ENCODE measurements around the gene PDE4B.
"Not testable (repeated sequence)": the region's sequence is repeated elsewhere in the genome, so short reads cannot be mapped to it uniquely, and the experiment has no call there.

PDE4B gene

DNA sequence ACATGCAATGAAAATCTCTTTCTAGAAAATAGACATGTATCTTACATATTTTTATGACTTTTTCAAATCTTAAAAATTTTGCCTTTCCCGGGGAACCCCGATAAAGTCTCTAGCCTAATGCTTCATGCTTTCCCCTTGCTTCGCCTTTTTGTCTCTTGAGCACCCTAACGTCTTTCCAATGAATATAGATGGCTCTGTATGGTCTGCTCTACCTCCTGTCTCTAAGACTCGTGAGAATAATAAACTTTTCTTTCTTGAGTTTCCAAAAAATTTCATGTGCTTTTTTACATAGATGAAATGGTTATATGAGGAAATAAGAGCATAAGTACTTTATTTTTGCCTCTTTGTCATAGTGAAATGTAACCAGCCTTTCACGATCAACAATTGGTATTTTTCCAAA lies 202.6 kb downstream of the PDE4B start:
- DNase-seq (ENCODE audit: low spot score): no peak

DNA sequence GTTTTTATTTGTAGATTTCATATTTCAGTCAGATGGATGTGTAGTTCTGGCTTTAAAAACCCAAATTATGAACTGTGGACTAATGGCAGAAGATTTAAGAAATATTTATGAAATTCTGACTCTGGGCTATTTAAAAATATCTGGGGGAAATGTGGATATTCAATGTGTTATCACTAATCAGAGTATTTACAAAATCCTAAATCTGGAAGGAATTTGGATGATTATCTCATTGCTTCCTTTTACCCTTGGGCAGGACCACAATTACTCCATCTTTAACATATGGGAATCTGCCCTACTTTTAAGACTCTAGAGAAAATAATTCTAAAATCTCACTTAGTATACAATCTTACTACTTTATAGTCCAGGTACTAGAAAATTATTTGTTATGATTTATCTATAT lies 203.2 kb downstream of the PDE4B start:
- DNase-seq (ENCODE audit: low spot score): no peak

DNA sequence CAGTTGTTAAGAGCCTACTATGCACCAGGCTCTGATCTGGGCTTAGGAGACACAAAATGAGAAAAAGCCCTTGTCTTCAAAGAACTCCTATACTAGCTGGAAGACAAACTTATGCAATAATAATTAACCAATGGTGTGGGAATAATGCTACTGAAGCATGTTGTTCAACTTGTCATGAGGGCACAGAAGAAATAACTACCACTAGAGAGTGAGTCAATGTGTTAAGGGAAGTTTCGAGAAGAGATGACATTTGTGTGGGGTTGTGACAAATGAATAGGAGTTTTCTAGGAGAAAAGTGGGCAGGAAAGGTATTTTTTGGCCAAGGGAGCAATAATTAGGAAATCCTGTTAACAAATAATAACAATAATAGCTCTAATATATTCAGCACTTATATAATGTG lies 205.0 kb downstream of the PDE4B start:
- no peak for DNase-seq (ENCODE audit: low spot score)

DNA sequence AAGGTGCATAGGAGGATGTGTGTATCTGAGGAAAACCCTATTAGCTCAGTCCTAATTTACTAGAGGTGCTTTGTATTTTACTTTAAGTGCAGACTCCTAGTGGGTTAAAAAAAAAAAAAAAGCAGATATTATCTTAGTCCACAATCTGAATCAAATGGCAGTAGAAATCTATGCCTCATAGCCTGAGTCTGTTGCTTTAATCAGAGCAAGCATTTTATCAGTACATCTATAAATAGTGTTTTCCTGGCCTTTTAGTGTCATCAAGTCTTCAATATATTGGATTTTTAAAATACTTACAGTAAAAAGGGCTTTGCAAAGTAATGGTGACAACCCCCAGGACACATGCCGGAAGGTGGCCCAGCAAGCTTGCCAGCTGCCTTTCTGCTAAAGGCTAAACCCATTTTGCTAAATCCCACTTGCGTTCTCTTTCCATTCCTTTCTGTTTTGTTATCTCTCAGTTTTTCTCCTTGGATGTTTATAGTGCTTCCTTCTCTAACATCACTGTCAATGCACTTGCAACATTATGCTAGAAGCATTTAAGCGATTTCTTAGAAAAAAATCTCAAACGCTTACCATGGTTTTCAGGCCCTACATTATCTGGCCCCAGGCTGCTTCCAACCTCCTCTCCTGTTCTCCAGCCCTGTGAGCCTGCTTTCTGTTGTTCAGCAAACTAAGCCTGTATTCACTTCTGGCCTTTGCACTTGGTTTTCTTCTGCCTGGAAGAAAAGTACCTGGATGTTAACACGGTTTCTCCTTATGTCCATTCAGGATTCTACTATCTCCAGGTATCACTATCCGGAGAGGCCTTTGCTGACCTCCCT lies 206.3 kb downstream of the PDE4B start:
- DNase-seq (ENCODE audit: low spot score): no peak

DNA sequence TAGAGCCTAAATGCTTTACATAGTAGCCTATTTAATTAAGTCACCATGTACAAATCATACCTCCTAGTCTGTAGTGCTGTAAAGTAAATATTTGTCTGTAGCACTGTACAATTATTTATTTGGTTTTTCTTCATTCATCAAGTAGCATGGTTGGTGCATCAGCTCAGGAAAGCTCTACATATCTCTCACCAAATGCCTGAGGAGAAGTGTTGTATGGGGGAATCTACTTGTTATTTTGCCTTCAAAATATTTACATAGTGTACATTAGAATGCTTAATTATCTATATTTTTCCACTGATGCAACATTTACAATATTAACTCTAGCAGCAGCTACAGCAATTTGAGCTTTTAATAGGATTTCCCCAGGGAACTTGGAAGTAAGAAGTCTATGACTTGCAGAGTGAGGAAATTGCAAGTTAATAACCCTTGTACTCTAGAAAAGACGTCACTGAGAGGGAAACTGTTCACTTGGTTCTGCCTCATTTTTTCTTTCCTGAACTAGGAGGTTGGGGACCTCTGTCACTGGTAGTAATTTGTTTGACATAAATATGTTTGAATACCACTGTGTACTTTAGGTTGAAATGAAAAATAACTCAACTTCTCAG lies 207.4 kb downstream of the PDE4B start:
- no peak for DNase-seq (ENCODE audit: low spot score)

DNA sequence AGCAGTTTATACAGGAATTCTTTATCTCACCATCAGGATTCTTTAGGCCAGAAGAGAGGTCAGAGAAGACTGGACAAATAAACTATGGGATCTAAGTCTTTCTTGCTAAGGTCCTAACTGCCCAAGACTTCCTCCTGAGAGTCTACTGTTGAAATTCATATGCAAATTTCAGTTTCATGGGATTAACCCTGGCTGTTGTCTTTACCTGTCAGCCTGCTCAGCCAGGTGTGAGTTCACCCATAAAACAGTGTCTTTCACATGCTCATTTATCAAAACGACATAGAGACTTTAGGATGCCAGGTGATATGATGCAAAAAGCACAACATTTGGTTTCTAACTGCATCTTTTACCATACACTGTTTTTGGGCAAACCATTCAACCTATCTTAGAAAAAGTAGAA lies 211.0 kb downstream of the PDE4B start:
- DNase-seq (ENCODE audit: low spot score): no peak

DNA sequence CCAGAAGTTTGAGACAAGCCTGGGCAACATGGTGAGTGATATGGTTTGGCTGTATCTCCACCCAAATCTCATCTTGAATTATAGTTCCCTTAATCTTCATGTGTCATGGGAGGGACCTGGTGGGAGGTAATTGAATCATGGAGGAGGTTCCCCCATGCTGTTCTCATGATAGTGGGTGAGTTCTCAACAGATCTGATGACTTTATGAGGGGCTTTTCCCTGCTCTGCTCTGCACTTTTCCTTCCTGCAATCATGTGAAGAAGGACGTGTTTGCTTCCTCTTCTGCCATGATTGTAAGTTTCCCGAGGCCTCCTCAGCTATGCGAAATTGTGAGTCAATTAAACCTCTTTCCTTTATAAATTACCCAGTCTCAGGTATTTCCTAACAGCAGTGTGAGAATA lies 213.8 kb downstream of the PDE4B start:
- not testable (repeated sequence) for DNase-seq (ENCODE audit: low spot score)

DNA sequence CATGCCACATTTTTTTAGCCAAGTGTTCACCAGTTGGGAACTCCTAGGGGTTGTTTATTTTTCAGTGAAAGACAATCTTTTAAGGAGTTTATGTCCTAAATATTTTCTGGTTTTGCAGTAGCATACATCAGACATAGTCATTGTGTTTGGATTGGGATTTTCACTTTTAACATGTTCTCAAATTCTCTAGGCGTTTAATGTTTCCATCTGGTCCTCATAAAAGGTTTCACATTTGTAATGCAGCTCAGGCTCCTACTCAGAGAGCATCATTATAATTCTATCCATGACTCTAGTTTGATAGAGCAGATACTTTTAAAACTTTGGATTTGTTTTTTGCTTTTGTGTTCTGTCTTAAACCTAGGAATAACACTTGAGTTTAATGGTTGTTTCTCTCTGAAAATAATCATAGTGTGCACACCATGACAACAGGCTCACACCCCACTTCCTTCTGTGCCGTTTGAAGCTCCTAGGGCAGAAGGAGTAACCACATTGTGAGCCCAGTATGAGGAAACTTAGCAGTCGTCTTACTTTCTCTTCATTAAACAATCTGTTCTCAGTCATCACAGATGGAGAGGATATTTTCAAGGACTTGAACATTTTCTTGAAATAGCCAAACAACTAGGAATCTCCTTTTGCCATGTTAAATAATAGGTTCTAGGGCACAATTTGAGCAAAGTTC lies 219.6 kb downstream of the PDE4B start:
- no peak for DNase-seq (ENCODE audit: low spot score)

DNA sequence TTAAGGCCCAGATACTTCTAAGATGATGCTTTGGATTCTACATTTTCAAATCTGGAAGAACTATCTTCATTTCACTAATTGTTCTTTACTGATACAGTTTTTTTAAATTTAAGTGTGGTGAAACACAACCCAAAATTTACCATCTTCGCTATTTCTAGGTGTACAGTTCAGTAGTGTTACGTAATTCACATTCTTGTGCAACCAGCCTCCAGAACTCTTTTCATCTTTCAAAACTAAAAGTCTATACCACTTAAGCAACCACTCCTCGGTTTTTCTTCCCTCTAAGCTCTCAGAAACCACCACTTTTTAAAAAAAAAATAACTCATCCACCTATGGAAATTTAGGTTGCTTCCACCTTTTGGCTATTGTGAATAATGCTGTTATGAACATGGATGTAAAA lies 220.7 kb downstream of the PDE4B start:
- no peak for DNase-seq (ENCODE audit: low spot score)

DNA sequence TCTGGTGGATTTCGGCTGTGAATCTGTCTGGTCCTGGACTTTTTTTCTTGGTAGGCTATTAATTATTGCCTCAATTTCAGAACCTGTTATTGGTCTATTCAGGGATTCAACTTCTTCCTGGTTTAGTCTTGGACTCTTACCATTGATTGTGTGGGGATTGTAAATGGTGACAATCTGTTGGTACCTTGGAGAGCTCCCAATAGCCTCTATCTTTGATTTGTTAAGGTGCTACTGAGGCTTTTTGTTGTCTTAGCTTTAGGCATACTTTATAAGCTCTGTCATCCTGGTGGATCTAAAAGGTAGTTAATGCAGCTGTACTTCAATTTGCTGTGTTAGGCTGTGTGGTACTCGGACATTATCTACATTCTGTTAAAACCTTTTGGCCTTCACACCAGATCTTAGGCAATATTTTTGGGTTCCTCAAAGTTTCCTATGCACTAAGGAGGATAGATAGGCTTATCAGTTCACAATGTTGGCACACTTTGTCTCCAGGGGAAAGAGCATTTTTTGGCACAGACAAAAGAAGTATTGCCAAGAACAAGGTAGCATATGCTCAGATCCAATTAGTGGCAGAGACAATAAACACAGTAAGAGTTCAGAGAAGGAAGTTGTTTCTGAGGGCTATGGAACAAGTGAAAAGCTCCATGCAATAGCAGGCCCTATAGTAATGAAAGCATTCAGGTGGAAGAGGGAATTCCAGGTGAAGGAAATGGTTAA lies 230.4 kb downstream of the PDE4B start:
- DNase-seq (ENCODE audit: low spot score): no peak

DNA sequence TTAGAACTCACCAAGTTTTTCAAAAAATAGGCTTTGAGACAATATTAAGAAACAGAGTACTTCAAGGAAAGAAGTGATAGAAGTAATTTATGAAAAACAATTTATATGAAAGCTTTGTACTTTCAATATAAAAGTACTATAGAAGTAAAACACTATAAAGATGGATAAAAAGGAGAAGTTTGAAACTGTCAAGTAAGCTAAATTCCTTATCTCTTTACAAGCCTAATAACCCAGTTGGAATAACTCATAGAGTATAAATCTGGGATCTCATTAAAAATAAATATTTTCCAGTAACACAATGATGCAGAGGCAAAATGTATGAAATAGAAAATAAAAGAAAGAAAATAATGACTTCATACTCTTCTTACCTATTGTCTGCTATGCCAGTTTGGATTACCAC lies 232.5 kb downstream of the PDE4B start:
- DNase-seq (ENCODE audit: low spot score): no peak

DNA sequence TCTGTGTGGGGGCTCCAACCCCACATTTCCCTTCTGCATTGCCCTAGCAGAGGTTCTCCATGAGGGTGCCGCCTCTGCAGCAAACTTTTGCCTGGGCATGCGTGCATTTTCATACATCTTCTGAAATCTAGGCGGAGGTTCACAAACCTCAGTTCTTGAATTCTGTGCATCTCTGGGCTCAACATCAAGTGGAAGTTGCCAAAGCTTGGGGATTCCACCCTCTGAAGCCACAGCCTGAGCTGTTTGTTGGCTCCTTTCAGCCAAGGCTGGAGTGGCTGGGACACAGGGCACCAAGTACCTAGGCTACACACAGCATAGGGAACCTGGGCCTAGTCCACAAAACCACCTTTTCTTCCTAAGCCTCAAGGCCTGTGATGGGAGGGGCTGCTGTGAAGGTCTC lies 235.3 kb downstream of the PDE4B start:
- no peak for DNase-seq (ENCODE audit: low spot score)

DNA sequence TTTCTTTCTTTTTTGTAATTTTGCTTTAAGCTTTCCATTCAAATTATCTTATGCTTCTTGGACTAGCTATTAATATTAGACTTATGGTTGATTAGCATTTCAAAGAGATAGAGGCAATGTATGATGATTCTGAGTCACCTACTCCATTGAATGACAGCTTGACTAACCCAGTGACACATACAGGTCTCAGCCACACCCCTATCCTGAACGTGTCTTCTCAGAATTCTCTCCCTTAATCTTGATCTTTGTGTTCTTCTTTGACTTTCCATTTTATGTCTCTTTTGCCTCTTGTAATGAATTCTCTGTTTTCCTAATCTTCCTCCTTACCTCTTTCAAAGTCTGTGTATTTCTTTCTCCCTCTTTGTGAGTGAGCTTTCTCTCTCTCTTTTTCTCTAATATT lies 241.1 kb downstream of the PDE4B start:
- no peak for DNase-seq (ENCODE audit: low spot score)

DNA sequence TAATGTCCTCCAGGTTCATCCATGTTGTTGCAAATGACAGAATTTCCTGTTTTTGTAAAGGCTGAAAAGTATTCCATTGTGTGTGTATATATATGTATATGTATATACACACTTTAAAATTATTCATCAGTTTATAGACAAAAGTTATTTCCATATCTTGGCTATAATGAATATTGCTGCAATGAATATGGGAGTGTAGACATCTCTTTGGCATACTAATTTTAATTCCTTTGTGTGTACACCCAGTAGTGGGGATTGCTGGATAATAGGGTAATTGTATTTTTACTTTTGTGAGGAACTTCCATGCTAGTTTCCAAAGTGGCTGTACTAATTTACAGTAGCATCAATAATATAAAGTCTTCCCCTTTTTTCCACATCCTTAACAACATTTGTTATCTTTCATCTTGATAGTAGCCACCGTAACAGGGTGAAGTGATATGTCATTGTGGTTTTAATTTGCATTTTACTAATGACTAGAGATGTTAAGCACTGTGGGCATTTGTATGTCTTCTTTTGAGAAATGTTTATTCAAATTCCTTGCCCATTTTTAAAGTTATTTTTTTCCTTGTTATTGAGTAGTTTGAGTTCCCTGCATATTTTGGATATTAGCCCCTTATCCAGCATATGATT lies 243.0 kb downstream of the PDE4B start:
- DNase-seq (ENCODE audit: low spot score): no peak

DNA sequence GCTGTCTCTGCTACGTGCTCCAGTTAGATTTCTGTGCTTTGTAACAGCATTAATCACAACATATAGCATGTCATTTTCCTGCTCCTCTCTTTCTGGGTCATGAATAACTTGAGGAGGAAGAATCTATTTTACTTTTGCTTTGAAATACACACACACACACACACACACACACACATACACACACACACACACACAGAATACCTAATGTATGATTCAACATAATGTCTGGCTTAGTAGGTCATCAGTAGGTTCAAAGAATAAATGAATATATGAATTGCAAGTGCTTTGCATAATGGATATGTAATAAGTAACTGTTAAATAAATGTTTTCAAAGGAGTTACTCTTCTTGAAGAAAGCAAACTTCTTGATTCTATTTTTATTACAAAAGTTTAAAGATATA lies 249.0 kb downstream of the PDE4B start:
- no peak for DNase-seq (ENCODE audit: low spot score)

DNA sequence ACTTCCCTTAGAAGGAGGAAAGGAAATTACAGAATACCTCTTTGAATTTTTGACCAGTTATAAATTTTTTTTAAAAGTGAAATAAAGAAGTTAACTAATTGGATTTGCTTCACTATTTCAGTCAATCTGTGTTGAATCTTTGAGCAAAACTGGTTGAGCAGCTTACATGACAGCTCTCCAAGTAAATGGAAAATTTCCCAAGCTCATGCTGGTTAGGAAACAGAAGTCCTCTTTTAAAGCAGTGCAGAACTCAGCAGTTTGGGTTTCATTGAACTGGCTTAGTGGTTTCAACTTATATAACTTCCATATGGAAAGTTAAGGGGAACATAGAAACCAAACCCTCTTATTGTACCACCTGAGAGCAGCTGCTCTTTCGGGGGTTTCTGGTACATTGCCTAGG lies 250.5 kb downstream of the PDE4B start:
- DNase-seq (ENCODE audit: low spot score): no peak

DNA sequence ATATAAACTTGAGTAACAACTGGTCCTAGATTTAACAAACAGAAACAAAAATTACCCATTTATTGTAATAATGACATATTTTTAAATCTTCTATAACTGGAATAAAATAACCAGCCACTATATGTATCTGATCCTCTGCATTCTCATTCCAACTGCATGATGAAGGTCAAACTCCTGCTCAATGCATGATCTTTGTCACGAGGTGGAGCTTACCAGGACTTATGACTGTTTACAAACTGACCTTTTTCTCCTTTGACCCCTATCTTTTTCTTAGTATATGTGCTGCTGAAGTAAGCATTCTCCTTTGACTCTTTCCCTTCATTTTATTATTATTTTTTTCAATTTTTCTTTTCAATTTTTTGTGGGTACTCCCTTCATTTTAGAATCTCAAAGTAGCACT lies 252.2 kb downstream of the PDE4B start:
- DNase-seq (ENCODE audit: low spot score): no peak

DNA sequence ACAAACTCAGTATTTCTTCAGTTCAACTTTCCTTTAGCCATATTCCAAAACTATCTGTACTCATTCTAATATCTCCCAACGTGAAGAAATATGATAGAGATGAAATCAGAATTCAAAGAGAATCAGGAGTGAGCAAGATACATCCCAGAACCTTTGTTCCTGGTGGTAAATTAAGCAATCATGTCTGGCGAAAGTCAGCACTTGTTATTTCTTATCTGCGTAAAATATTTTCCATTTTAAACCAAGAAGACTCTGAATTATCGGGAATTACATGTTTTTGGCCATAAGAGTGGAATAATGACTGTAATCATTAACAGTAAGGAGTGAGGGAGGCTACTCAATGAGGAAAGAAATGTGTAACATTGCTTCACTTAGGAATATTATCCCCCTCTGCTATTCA lies 253.7 kb downstream of the PDE4B start:
- DNase-seq (ENCODE audit: low spot score): no peak

DNA sequence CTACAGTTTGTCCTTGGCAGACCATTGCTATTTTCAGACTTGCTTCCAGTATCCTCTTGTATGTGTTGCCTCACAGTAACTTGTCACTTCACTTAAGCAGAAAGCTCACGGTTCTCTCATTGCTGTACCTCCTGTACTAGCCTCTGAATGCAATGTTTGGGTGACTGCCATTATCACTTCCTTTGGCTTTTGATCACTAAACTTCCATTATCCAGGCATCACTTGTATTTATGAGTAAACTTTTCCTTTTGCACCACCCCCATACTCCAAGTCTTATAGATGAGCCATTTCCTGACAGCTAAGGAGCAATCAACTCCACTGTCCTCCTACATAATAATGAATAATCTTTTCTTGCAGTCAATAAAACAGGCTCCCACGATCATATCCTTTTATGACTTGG lies 255.3 kb downstream of the PDE4B start:
- DNase-seq (ENCODE audit: low spot score): no peak

DNA sequence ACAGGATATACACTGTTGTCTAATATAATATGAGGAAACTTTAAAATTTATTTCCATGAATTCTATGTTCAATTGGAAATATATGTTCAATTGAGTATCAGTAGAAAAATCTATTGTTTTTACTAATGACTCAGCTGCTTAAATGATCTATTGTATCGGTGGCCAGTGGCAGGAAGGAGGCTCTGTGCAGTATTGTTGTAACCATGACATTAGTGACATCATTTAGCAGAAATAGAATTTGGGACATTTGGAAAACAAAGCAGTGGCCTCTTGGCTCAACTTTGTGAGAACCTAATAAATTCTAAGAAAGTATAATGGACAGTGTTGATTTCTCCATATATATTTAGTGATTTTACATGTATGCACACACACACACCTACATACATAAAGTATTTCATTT lies 257.4 kb downstream of the PDE4B start:
- no peak for DNase-seq (ENCODE audit: low spot score)

DNA sequence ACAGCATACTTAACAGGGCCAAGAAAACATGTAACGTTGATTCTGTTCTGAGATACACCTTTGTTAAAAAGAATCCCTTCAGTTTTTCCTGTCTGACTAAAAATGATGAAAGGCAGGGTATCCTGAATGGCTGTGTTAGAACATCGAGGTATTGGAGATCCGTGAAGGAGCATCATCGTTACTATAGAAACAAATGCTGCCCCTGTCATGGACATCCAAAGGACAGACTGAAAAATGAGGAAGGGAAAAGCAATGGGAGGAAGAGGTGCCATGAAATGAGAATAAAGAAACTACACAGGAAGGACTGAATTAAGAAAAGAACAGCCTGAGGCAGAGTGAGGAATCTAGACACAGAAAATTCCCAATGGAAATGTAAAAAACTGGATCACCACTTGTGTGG lies 257.9 kb downstream of the PDE4B start:
- no peak for DNase-seq (ENCODE audit: low spot score)

DNA sequence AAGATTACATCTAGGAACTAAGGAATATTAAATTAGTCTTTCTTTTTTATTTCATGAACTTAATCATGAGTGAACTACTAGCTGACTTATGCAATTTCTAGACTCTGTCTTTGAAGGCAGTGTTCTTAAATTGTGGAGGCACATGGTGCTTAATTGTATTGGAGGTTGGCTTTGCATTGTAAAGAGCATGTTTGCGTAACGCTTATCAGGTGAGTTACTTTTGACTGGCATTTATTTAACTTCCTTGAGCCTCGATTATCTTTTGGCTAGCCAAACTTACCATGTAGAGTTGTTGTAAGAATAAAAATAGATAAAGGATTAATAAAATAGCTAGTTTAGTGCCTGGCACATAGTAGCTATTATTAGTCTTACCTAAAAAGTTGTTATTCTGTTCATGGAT lies 262.4 kb downstream of the PDE4B start:
- DNase-seq (ENCODE audit: low spot score): no peak
